GM19452 (cell line): Measurements from ENCODE around the gene FXYD6.
"Not testable (repeated sequence)": the region's sequence is repeated elsewhere in the genome, so short reads cannot be mapped to it uniquely, and the experiment has no call there.

Experiments
- ATAC-seq: cut with Tn5 transposase; IDR thresholded peaks from one replicate; pipeline ENCODE4 v1.9.1; 2021; ENCODE audit not compliant: unreplicated experiment

Gene FXYD6

GRCh38 chr11:117876341-117877119, at the start of gene FXYD6:
TSS of gene FXYD6 (minus strand) at chr11:117876658. CDS start at chr11:117842776, 33,882 bp downstream.
- no peak for ATAC-seq

- ATAC-seq: not testable (repeated sequence)
These were observed 49.7 kb upstream of the FXYD6 start for GRCh38 chr11:117926166-117926565.

- ATAC-seq: no peak
These were observed 48.9 kb upstream of the FXYD6 start for GRCh38 chr11:117925198-117925925.

- ATAC-seq: no peak
These were observed 48.2 kb upstream of the FXYD6 start for GRCh38 chr11:117924631-117925170.

- no peak for ATAC-seq
These were observed 47.3 kb upstream of the FXYD6 start for GRCh38 chr11:117923773-117924172.

GRCh38 chr11:117923275-117923674, 46.8 kb upstream of the FXYD6 start:
- ATAC-seq: no peak

GRCh38 chr11:117921893-117922292, 45.4 kb upstream of the FXYD6 start:
- ATAC-seq: no peak

GRCh38 chr11:117921456-117921855, 45.0 kb upstream of the FXYD6 start:
- ATAC-seq: no peak

GRCh38 chr11:117919781-117920221, 43.3 kb upstream of the FXYD6 start:
- ATAC-seq: no peak

GRCh38 chr11:117919341-117919740, 42.9 kb upstream of the FXYD6 start:
- ATAC-seq: no peak

GRCh38 chr11:117918366-117919255, 42.2 kb upstream of the FXYD6 start:
- ATAC-seq: no peak

- no peak for ATAC-seq
These were observed 41.2 kb upstream of the FXYD6 start for GRCh38 chr11:117917591-117918151.

GRCh38 chr11:117916956-117917355, 40.5 kb upstream of the FXYD6 start:
- no peak for ATAC-seq

- no peak for ATAC-seq
These were observed 39.3 kb upstream of the FXYD6 start for GRCh38 chr11:117915672-117916235.

GRCh38 chr11:117914991-117915618, 38.6 kb upstream of the FXYD6 start:
- ATAC-seq: no peak

- no peak for ATAC-seq
These were observed 37.9 kb upstream of the FXYD6 start for GRCh38 chr11:117914398-117914761.

GRCh38 chr11:117913736-117914397, 37.4 kb upstream of the FXYD6 start:
- no peak for ATAC-seq

- no peak for ATAC-seq
These were observed 36.0 kb upstream of the FXYD6 start for GRCh38 chr11:117912497-117912896.

GRCh38 chr11:117911694-117912093, 35.2 kb upstream of the FXYD6 start:
- no peak for ATAC-seq
